Measurements from ENCODE around the gene HSD3B7.
A peak's percentile ranks its signal among the peaks of the same experiment; 100 is the strongest.

HSD3B7 gene

GRCh38 chr16:30982548-30983288 lies 2.3 kb upstream of the HSD3B7 start:
- DNase-seq (ENCODE audit: low read depth in 2 of 3, low spot score in 1 of 3), result no peak

- no peak for DNase-seq (ENCODE audit: low read depth in 2 of 3, low spot score in 1 of 3)
Measured at GRCh38 chr16:30983289-30983889, 1.6 kb upstream of the HSD3B7 start.

GRCh38 chr16:30983898-30984610 lies 953 bp upstream of the HSD3B7 start:
- no peak for DNase-seq (ENCODE audit: low read depth in 2 of 3, low spot score in 1 of 3)

GRCh38 chr16:30985401-30986128 lies 558 bp downstream of the HSD3B7 start:
- no peak for DNase-seq (ENCODE audit: low read depth in 2 of 3, low spot score in 1 of 3)

GRCh38 chr16:30986129-30986991 lies 1.4 kb downstream of the HSD3B7 start:
- DNase-seq (ENCODE audit: low read depth in 2 of 3, low spot score in 1 of 3), result no peak

- DNase-seq (ENCODE audit: low read depth in 2 of 3, low spot score in 1 of 3), result no peak
Measured at GRCh38 chr16:30987581-30988190, 2.7 kb downstream of the HSD3B7 start.

GRCh38 chr16:30989469-30990047 lies 4.6 kb downstream of the HSD3B7 start:
- DNase-seq (ENCODE audit: low read depth in 2 of 3, low spot score in 1 of 3), result no peak

- no peak for DNase-seq (ENCODE audit: low read depth in 2 of 3, low spot score in 1 of 3)
Measured at GRCh38 chr16:30990105-30990504, 5.1 kb downstream of the HSD3B7 start.

- DNase-seq (ENCODE audit: low read depth in 2 of 3, low spot score in 1 of 3), result no peak
Measured at GRCh38 chr16:30991052-30991451, 6.0 kb downstream of the HSD3B7 start.

GRCh38 chr16:30992276-30992780 lies 7.3 kb downstream of the HSD3B7 start:
- no peak for DNase-seq (ENCODE audit: low read depth in 2 of 3, low spot score in 1 of 3)

- no peak for DNase-seq (ENCODE audit: low read depth in 2 of 3, low spot score in 1 of 3)
Measured at GRCh38 chr16:30992931-30993816, 8.2 kb downstream of the HSD3B7 start.

- DNase-seq (ENCODE audit: low read depth in 2 of 3, low spot score in 1 of 3), result no peak
Measured at GRCh38 chr16:30995927-30996323, 10.9 kb downstream of the HSD3B7 start.

- no peak for DNase-seq (ENCODE audit: low read depth in 2 of 3, low spot score in 1 of 3)
Measured at GRCh38 chr16:30996324-30996984, 11.4 kb downstream of the HSD3B7 start.

- DNase-seq (ENCODE audit: low read depth in 2 of 3, low spot score in 1 of 3), result peak; percentile 69 to 80 (median 78)
Measured at GRCh38 chr16:30996985-30997724, 12.1 kb downstream of the HSD3B7 start.

GRCh38 chr16:30997725-30998711 lies 13.0 kb downstream of the HSD3B7 start:
- no peak for DNase-seq (ENCODE audit: low read depth in 2 of 3, low spot score in 1 of 3)
